Omental fat pad (tissue), 4 donors: ENCODE results near the gene AKIP1. TPM values are rescaled to one million over a fixed set of nuclear protein-coding genes. Genes with fewer than 3 reads are reported as not detected.

Source experiments
- ATAC-seq: fragments of 150-250 bp; one replicate; pipeline ENCODE4 v1.9.1; 2016; ENCODE audit warnings: mild to moderate bottlenecking, moderate library complexity; ENCODE audit not compliant: low FRiP score
- DNase-seq: peaks from one replicate; pipeline ENCODE4 v3.0.0-alpha.2; 2019; ENCODE audit warnings: low spot score
- small RNA-seq: library from RNA; depleted of rRNA; stranded (forward); fragments of <200 nt; gene quantifications from one replicate; pipeline ENCODE3, GENCODE V24; 2016
- total RNA-seq, 4 donors: library from RNA; depleted of rRNA; stranded (reverse); fragments of >200 nt; gene quantifications; one replicate each; pipeline ENCODE4 v1.1.0, GENCODE V29; 2016
- TF ChIP-seq, protein P1 (sequence below), 3 donors: fragments of 450-650 bp; IDR thresholded peaks; one replicate each; pipeline ENCODE4 v1.5.1; 2016 to 2017; ENCODE audit warnings: antibody characterized with exemption in 3 of 3, mild to moderate bottlenecking in 3 of 3, moderate library complexity in 2 of 3

Gene AKIP1
- total RNA-seq, 4 donors from 2014 or later, result 13.1 to 32.0 (median 19.8) TPM

DNA sequence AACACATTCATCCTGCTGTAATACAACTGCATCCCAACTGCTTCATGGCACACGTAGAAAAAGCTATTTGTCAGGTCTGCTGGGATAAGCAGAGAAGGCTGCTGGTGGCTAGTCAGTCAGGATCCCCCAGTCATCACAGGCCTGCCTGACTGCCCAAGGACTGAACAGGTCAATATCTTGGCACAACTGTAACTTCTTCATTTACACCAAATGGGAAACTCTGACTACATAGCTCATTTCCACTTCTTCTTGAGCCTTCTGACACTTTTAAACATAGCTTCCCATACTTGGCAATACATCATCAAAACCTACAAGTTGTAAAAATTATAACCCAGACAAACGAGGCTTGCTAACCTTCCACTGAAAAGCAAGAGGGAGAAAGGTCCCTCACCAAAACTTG lies 50.4 kb downstream of the AKIP1 start:
- DNase-seq (no peak), ATAC-seq (no peak)
- TF ChIP-seq, protein P1, sequence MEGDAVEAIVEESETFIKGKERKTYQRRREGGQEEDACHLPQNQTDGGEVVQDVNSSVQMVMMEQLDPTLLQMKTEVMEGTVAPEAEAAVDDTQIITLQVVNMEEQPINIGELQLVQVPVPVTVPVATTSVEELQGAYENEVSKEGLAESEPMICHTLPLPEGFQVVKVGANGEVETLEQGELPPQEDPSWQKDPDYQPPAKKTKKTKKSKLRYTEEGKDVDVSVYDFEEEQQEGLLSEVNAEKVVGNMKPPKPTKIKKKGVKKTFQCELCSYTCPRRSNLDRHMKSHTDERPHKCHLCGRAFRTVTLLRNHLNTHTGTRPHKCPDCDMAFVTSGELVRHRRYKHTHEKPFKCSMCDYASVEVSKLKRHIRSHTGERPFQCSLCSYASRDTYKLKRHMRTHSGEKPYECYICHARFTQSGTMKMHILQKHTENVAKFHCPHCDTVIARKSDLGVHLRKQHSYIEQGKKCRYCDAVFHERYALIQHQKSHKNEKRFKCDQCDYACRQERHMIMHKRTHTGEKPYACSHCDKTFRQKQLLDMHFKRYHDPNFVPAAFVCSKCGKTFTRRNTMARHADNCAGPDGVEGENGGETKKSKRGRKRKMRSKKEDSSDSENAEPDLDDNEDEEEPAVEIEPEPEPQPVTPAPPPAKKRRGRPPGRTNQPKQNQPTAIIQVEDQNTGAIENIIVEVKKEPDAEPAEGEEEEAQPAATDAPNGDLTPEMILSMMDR (IDR thresholded peaks at IDR 0.05), result no peak

DNA sequence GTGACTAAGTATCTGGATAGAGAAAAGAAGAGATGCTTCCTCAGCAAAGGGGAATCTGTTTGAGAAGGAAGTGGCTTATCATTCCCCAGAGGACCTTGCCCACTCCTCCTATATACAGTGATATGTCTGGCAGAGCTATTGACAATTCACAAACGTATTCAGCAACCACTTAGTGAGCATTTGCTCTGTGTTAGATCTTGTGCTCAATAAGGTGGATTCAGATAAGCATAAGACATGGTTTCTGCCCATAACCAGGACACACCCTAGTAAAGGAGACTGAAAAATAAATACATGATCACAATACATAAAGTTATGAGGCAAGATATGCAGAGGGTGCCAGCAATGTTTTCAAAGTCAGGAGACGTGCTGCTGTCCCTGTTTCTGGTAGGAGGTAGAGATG lies 51.9 kb downstream of the AKIP1 start:
- TF ChIP-seq, protein P1 (IDR thresholded peaks at IDR 0.05), result no peak
- ATAC-seq (no peak), DNase-seq (no peak)

DNA sequence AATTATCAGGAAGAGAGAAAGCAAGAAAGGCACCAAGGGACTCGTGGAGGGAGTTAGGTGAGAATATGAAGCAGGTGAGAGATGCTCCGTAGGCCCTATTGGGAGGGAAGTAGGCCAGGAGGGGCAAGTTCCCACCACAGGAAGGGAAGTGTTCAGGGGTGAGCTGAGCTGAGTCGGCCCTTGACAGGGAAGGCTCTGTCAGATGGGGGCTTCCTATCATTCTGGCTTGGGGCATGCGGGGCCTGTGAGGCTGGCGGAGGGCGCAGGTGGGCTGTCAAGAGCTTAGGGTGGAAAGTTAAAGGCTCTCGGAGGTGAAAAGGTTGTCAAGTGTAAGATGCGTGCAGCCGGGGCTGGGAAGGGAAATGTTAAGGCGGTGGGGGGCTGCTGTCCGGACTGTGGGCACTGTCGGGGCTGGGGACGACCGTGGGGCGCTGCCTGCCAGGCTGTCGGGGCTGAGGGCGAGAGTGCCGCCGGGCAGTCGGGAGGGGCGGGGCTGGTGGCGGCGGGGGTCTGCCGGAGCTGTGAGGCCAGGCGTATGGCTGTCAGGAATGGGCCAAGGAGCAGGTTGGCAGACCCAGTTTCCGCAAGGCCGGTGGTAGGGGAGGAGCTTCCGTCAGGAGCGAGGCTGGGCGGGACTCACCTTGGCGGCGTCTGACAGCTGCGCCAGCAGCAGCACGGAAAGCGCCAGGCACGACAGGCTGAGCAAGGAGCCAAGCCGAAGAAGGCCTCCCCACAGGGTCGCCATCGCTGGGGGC lies 52.8 kb downstream of the AKIP1 start:
- DNase-seq, result peak; percentile 36
- TF ChIP-seq, protein P1 (IDR thresholded peaks at IDR 0.05), result no peak
- peak; percentile 79 for ATAC-seq

DNA sequence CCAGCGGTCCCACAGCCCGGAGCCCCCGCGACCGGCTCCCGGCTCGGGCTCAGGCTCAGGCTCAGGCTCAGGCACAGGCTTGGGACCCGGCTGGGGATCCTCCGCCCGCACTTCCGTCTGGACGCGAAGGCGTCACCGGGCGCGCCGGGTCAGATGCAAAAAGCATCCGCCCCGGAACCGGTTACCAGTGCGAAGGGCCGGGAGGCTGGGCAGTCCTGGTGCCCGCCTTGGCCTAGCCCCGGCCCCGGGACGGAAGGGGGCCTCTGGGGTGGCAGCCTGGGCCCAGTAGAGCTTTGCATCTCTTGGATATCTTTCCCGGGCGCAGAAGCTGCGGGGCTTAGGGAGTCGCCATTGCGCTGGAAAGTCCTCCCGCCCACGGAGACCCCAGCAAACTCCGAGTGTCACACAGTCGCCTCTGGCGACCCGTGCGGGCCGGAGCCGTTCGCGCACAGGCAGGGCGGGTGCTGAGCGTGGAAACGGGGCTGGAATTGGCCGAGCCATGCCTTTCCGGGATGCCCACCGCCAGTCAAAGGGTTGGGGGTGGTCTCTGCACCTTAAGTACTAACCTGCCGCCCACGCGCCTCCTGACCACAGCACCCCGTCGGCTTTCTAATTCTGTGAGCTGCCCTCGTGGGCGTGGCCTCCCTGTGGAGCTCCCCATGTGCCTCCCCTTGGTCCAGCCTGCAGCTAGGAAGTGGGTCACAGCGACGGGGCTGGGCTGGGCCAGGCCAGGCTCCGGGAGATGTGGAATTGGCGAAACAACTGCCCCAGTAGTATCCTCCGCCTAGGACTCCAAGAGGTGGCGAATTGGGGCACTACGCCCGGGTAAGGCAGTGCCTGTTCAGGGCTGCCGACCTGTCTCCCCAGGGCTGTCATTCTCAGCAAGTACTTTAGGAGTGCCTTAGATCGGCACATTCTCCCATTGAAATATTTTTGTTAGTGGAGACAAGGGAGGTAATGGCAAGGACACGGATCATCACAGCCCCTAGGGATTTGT lies 53.6 kb downstream of the AKIP1 start, which contains the start of gene TMEM9B:
Gene TMEM9B (minus strand): TSS at position 119 of the 997 bp plus-strand sequence. CDS start 129 bp downstream, outside the sequence.
- ATAC-seq, result peak; percentile 93

DNA sequence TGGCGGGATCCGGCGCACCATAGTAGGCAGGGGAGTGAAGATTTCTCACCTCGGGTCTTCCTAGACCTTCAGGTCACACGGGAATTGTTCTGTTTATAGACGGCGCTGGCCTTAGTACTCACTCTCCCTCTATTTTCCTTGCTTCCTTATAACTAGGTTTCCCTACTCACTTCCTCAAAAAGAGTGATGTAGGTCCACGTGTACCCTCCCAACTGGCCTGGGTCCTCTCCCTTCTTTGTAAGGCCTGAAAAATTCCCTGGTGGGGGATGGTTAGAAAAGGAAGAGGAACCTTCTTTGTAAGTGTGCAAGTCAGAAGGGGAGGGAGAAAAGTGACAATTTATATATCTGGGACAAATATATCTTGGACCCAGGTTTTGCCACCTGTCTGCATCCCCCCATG lies 56.2 kb downstream of the AKIP1 start:
- ATAC-seq (no peak), DNase-seq (no peak)
- TF ChIP-seq, protein P1 (IDR thresholded peaks at IDR 0.05), result no peak

More for the DNA sequence above, 53.6 kb downstream of the AKIP1 start, which contains the start of gene TMEM9B:
- peak; percentile 67 for DNase-seq
- TF ChIP-seq, protein P1 (IDR thresholded peaks at IDR 0.05), result no peak

Small RNAs within 50 kb of the gene (small RNA-seq; reads per million reads assigned to genes)
- gene RF00019, result not detected

Other genes with a start within 250 kb of the AKIP1 start
- 10 to 100 TPM in 1 of 4 donors, 1 to 10 TPM in 3; 3.7 to 11.3 (median 5.1) TPM for gene TRIM66, start 228.5 kb upstream of the AKIP1 start, total RNA-seq
- gene RPL27A, start 228.4 kb upstream of the AKIP1 start, total RNA-seq, result 100 to 1,000 TPM; 635 to 791 (median 757) TPM
- not detected for gene C11orf16, start 21.8 kb downstream of the AKIP1 start, total RNA-seq
- not detected for gene ASCL3, start 31.8 kb downstream of the AKIP1 start, total RNA-seq
- gene TMEM9B, start 53.3 kb downstream of the AKIP1 start, total RNA-seq, result 10 to 100 TPM; 31.9 to 44.4 (median 42.1) TPM
- gene NRIP3, start 92.8 kb downstream of the AKIP1 start, total RNA-seq, result 10 to 100 TPM in 1 of 4 donors, 1 to 10 TPM in 2, under 1 TPM in 1; 0.63 to 13.1 (median 2.8) TPM
- gene SCUBE2, start 180.4 kb downstream of the AKIP1 start, total RNA-seq, result 10 to 100 TPM in 3 of 4 donors, 1 to 10 TPM in 1; 8.8 to 50.6 (median 29.8) TPM